Right kidney (tissue), 9 donors: Measurements from ENCODE around the gene ARMC12.
"Not testable (repeated sequence)": the region's sequence is repeated elsewhere in the genome, so short reads cannot be mapped to it uniquely, and the experiment has no call there.

ENCODE experiments used
- DNase-seq: peaks from one replicate; pipeline ENCODE4 v3.0.0-alpha.2; 2016
- long read RNA-seq, 8 donors: transcript quantifications; one replicate each; lab custom pipeline, GENCODE V29; 2026

Gene ARMC12
- long read RNA-seq, donor 1: 0 reads
- long read RNA-seq, donor 2: 0 reads
- long read RNA-seq, donor 3: 0 reads
- long read RNA-seq, donor 4: 0 reads
- long read RNA-seq, donor 5: 0 reads
- long read RNA-seq, donor 6: 0 reads
- long read RNA-seq, donor 7, partial matches to known transcripts: 0 of 1 reads
- long read RNA-seq, donor 7, other reads (novel, unspliced or antisense): 0 of 1 reads
- long read RNA-seq, donor 8: 0 reads

GRCh38 chr6:35736982-35737412 is at the start of gene ARMC12:
ARMC12 (plus strand) TSS chr6:35737032; CDS start chr6:35737109, 77 bp downstream.
- peak; percentile 32 for DNase-seq

GRCh38 chr6:35687658-35688604 is 48.9 kb upstream of the ARMC12 start:
- DNase-seq: peak; percentile 83

- DNase-seq: peak; percentile 89
Observed at GRCh38 chr6:35688605-35689322, 48.1 kb upstream of the ARMC12 start, which contains the start of gene FKBP5. FKBP5 (minus strand) TSS chr6:35688915; CDS start chr6:35642824, 46,091 bp downstream.

GRCh38 chr6:35690006-35690405 is 46.8 kb upstream of the ARMC12 start:
- not testable (repeated sequence) for DNase-seq

GRCh38 chr6:35690484-35690883 is 46.3 kb upstream of the ARMC12 start:
- no peak for DNase-seq

- DNase-seq: no peak
Observed at GRCh38 chr6:35691027-35691824, 45.6 kb upstream of the ARMC12 start.

- no peak for DNase-seq
Observed at GRCh38 chr6:35694462-35694861, 42.4 kb upstream of the ARMC12 start.

GRCh38 chr6:35698430-35698829 is 38.4 kb upstream of the ARMC12 start:
- not testable (repeated sequence) for DNase-seq

- DNase-seq: no peak
Observed at GRCh38 chr6:35698858-35699257, 38.0 kb upstream of the ARMC12 start.

- DNase-seq: no peak
Observed at GRCh38 chr6:35703554-35703953, 33.3 kb upstream of the ARMC12 start.

GRCh38 chr6:35706468-35706867 is 30.4 kb upstream of the ARMC12 start:
- no peak for DNase-seq

- DNase-seq: no peak
Observed at GRCh38 chr6:35707714-35708407, 29.0 kb upstream of the ARMC12 start.

- DNase-seq: no peak
Observed at GRCh38 chr6:35708585-35708984, 28.2 kb upstream of the ARMC12 start.

- no peak for DNase-seq
Observed at GRCh38 chr6:35710241-35710847, 26.5 kb upstream of the ARMC12 start.

- DNase-seq: no peak
Observed at GRCh38 chr6:35711731-35712130, 25.1 kb upstream of the ARMC12 start.

- DNase-seq: no peak
Observed at GRCh38 chr6:35713006-35713767, 23.6 kb upstream of the ARMC12 start.

- DNase-seq: no peak
Observed at GRCh38 chr6:35716798-35717197, 20.0 kb upstream of the ARMC12 start.

GRCh38 chr6:35717449-35718374 is 19.1 kb upstream of the ARMC12 start:
- DNase-seq: no peak

GRCh38 chr6:35718375-35718736 is 18.5 kb upstream of the ARMC12 start:
- no peak for DNase-seq
